ENCODE measurements around the gene APOL4. TPM values are rescaled to one million over a fixed set of nuclear protein-coding genes. Genes with fewer than 3 reads are reported as not detected.
A peak's percentile ranks its signal among the peaks of the same experiment; 100 is the strongest.
"Not testable (repeated sequence)": the region's sequence is repeated elsewhere in the genome, so short reads cannot be mapped to it uniquely, and the experiment has no call there.

APOL4 gene
- total and polyA plus RNA-seq, 3 donors from 2014 or later = 0.55 to 4.3 (median 4.3) TPM

GRCh38 chr22:36191106-36191836 lies 10.3 kb downstream of the APOL4 start:
- Histone ChIP-seq H3K27ac (no peak overlapping the region), H3K9me3 (no peaks in the 10 kb centered on the region), H3K4me1 (no peaks in the 10 kb centered on the region), H3K27me3 (no peaks in the 10 kb centered on the region), H3K4me3 (no peak overlapping the region), H3K36me3 (ENCODE audit: low read depth, missing control alignments) (no peaks in the 10 kb centered on the region)
- TF ChIP-seq POLR2A (IDR thresholded peaks at IDR 0.05) (no peak), CTCF (IDR thresholded peaks at IDR 0.05) (no peak)
- intact Hi-C loops (cut with DNase I; ENCODE audit: low total_unique reads) = loop anchor here (10.0 kb wide), 1 partner anchor 94 kb away; no protein-coding TSS in a partner anchor
- 59 to 63% methylated on average over 15 to 17 of the region's 17 CpGs for WGBS, 2 donors
- DNase-seq = peak; percentile 79

GRCh38 chr22:36187862-36188261 lies 13.7 kb downstream of the APOL4 start:
- H3K4me3 ChIP-seq; H3K36me3 ChIP-seq (ENCODE audit: low read depth, missing control alignments); intact Hi-C loops (cut with DNase I; ENCODE audit: low total_unique reads); DNase-seq; H3K27me3 ChIP-seq; H3K27ac ChIP-seq; H3K4me1 ChIP-seq; H3K9me3 ChIP-seq: not testable (repeated sequence)
- 92 to 100% methylated on average over 3 of the region's 6 CpGs for WGBS, 2 donors

- H3K4me3 ChIP-seq = no peak overlapping the region
Observed at GRCh38 chr22:36185828-36186624, 15.6 kb downstream of the APOL4 start.

DNA sequence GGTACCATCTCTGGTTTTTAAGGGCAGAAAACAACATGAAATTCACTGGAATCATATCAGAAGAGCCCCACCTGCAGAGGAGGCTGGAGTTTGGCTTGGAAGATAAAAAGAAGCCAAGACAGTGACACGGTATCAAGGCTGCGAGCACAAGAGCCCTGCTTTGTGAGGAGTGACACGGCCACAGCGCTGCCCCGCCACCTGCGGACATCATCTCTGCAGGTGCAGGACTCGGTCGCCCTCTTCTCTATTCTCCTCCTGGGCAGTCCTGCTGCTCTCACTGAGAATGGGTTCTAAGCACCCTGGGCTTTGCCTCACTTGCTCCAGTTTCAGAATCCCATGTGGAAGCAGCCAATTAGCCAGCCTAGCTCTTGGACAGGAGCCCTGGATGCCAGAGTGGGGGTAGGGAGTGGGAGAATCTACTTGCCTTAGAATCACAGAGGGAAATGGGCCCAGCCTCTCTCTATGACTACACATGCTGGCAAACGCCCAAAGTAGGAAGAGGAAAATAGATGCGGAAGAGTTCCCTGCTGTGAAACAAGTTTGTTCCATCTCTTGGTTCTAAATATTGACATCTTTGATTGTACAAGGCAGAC lies 17.1 kb downstream of the APOL4 start:
- TF ChIP-seq POLR2A (IDR thresholded peaks at IDR 0.05) (no peak), CTCF (IDR thresholded peaks at IDR 0.05) (no peak)
- no peaks in the 10 kb centered on the region for H3K9me3 ChIP-seq
- intact Hi-C loops (cut with DNase I; ENCODE audit: low total_unique reads) = loop anchor here (5.0 kb wide), 1 partner anchor 37 kb away; no protein-coding TSS in a partner anchor
- no peak overlapping the region for H3K27ac ChIP-seq
- H3K4me1 ChIP-seq = no peaks in the 10 kb centered on the region
- H3K27me3 ChIP-seq = no peaks in the 10 kb centered on the region
- H3K36me3 ChIP-seq (ENCODE audit: low read depth, missing control alignments) = no peaks in the 10 kb centered on the region
- no peak for DNase-seq
- H3K4me3 ChIP-seq = no peak overlapping the region
- WGBS, 2 donors = 72 to 77% methylated on average over 10 of the region's 10 CpGs

More at GRCh38 chr22:36185828-36186624, 15.6 kb downstream of the APOL4 start:
- no peaks in the 10 kb centered on the region for H3K9me3 ChIP-seq
- no peaks in the 10 kb centered on the region for H3K4me1 ChIP-seq
- H3K27me3 ChIP-seq = no peaks in the 10 kb centered on the region
- no peak for DNase-seq
- H3K36me3 ChIP-seq (ENCODE audit: low read depth, missing control alignments) = no peaks in the 10 kb centered on the region
- H3K27ac ChIP-seq = no peak overlapping the region
- TF ChIP-seq CTCF (IDR thresholded peaks at IDR 0.05) (no peak), POLR2A (IDR thresholded peaks at IDR 0.05) (no peak)
- intact Hi-C loops (cut with DNase I; ENCODE audit: low total_unique reads) = no loop called here
- WGBS, 2 donors = 88 to 92% methylated on average over 14 of the region's 14 CpGs

DNA sequence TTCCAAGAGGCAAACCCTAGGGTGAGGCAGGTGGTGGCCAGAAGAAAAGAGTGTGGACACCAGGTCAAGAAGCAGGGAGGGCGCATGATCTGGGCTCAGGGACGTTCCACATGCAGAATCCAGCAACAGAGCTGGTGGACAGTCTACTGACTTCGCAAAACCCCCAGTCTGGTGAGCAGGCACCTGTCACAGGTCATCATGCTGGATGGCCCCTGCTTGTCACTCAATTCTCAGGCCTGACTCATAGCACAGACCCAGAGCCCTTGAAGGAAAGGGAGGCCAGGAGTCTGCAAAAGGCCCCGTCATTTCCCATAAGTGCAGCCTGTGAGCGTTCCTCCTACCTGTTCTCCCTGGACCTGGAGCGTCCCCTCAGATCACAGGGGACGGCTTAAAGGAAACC lies 18.2 kb downstream of the APOL4 start:
- intact Hi-C loops (cut with DNase I; ENCODE audit: low total_unique reads) = loop anchor here (5.0 kb wide), 1 partner anchor 36 kb away; no protein-coding TSS in a partner anchor
- no peaks in the 10 kb centered on the region for H3K36me3 ChIP-seq (ENCODE audit: low read depth, missing control alignments)

More for the DNA sequence above, 18.2 kb downstream of the APOL4 start:
- no peak for TF ChIP-seq POLR2A (IDR thresholded peaks at IDR 0.05)
- no peak for TF ChIP-seq CTCF (IDR thresholded peaks at IDR 0.05)
- H3K4me1 ChIP-seq = no peaks in the 10 kb centered on the region
- H3K27me3 ChIP-seq = no peaks in the 10 kb centered on the region
- no peak overlapping the region for H3K4me3 ChIP-seq
- no peak for DNase-seq
- no peak overlapping the region for H3K27ac ChIP-seq
- no peaks in the 10 kb centered on the region for H3K9me3 ChIP-seq
- 95 to 96% methylated on average over 7 of the region's 7 CpGs for WGBS, 2 donors

All from testis (tissue), 3 donors.